Measurements from ENCODE around the gene ZNF776.
"Not testable (repeated sequence)": the region's sequence is repeated elsewhere in the genome, so short reads cannot be mapped to it uniquely, and the experiment has no call there.

ZNF776 gene

GRCh38 chr19:57719424-57719823 is 27.2 kb upstream of the ZNF776 start:
- TF ChIP-seq FOXA1 (IDR thresholded peaks at IDR 0.05): no peak
- TF ChIP-seq TARDBP (IDR thresholded peaks at IDR 0.05): no peak
- TF ChIP-seq ARNT (IDR thresholded peaks at IDR 0.05): no peak
- TF ChIP-seq BHLHE40 (IDR thresholded peaks at IDR 0.05; ENCODE audit: borderline replicate concordance): no peak
- TF ChIP-seq, protein P1, sequence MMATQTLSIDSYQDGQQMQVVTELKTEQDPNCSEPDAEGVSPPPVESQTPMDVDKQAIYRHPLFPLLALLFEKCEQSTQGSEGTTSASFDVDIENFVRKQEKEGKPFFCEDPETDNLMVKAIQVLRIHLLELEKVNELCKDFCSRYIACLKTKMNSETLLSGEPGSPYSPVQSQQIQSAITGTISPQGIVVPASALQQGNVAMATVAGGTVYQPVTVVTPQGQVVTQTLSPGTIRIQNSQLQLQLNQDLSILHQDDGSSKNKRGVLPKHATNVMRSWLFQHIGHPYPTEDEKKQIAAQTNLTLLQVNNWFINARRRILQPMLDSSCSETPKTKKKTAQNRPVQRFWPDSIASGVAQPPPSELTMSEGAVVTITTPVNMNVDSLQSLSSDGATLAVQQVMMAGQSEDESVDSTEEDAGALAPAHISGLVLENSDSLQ (IDR thresholded peaks at IDR 0.05): no peak
- TF ChIP-seq ZNF384 (IDR thresholded peaks at IDR 0.05): no peak
- no peak for TF ChIP-seq LEF1 (IDR thresholded peaks at IDR 0.05; ENCODE audit: borderline replicate concordance)
- no peak for TF ChIP-seq ELF4 (IDR thresholded peaks at IDR 0.05)
- TF ChIP-seq NFRKB (IDR thresholded peaks at IDR 0.05): no peak
- no peak for DNase-seq (ENCODE audit: extremely low spot score)
- POLR2A ChIA-PET: no interaction called here
- CTCF ChIA-PET: no interaction called here

DNA sequence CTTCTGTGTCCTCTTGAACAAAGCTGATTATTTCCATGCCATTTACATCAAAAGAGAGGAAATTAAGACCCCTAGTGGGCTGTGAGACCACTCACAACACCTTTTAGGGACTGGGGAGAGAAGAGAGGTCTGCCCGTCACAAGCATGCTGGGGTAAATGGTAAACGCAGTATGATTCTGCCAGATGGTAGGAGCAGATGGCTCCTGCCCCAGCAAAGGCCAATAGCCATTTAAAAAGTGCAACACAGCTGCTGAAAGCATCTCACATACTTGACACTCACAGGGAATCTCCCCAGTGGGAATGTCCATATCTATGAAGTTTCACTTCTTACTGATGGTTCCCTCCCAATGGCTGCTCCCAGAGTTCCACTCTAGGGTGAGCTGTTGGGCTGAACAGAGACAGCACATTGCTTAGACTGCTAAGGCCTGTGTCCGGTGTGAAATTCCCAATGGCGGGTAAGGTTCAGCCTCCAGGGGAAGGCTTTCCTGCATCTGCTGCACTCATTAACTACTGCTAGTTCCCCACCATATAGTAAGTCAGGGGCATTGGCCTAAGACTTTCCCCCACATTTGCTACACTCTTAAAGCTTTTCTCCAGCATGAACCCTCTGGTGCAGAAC is 26.6 kb upstream of the ZNF776 start:
- no peak for DNase-seq (ENCODE audit: extremely low spot score)
- TF ChIP-seq TARDBP (IDR thresholded peaks at IDR 0.05) (no peak), ELF4 (IDR thresholded peaks at IDR 0.05) (no peak), ARNT (IDR thresholded peaks at IDR 0.05) (no peak), CTBP1 (IDR thresholded peaks at IDR 0.05; ENCODE audit: borderline replicate concordance) (no peak), L3MBTL2 (conservative IDR thresholded peaks at IDR 0.05) (no peak), BHLHE40 (IDR thresholded peaks at IDR 0.05; ENCODE audit: borderline replicate concordance) (no peak), NFRKB (IDR thresholded peaks at IDR 0.05) (no peak), ZNF384 (IDR thresholded peaks at IDR 0.05) (no peak), SUZ12 (IDR thresholded peaks at IDR 0.05) (no peak), FOXM1 (IDR thresholded peaks at IDR 0.05; ENCODE audit: borderline replicate concordance) (no peak), LEF1 (IDR thresholded peaks at IDR 0.05; ENCODE audit: borderline replicate concordance) (no peak), HDGF (IDR thresholded peaks at IDR 0.05; ENCODE audit: borderline replicate concordance) (no peak), FOXA1 (IDR thresholded peaks at IDR 0.05) (no peak), SP1 (IDR thresholded peaks at IDR 0.05) (no peak), FOXK2 (IDR thresholded peaks at IDR 0.05) (no peak)
- TF ChIP-seq, protein P1 (IDR thresholded peaks at IDR 0.05): no peak
- ChIA-PET CTCF (no interaction called here), POLR2A (no interaction called here)

GRCh38 chr19:57720878-57721277 is 25.7 kb upstream of the ZNF776 start:
- ChIA-PET POLR2A (no interaction called here), CTCF (no interaction called here)
- no peak for DNase-seq (ENCODE audit: extremely low spot score)
- TF ChIP-seq ZNF384 (IDR thresholded peaks at IDR 0.05) (no peak), LEF1 (IDR thresholded peaks at IDR 0.05; ENCODE audit: borderline replicate concordance) (no peak), SUZ12 (IDR thresholded peaks at IDR 0.05) (no peak), TARDBP (IDR thresholded peaks at IDR 0.05) (no peak), ELF4 (IDR thresholded peaks at IDR 0.05) (no peak), FOXK2 (IDR thresholded peaks at IDR 0.05) (no peak), ARNT (IDR thresholded peaks at IDR 0.05) (no peak), CTBP1 (IDR thresholded peaks at IDR 0.05; ENCODE audit: borderline replicate concordance) (no peak), HDGF (IDR thresholded peaks at IDR 0.05; ENCODE audit: borderline replicate concordance) (no peak), FOXA1 (IDR thresholded peaks at IDR 0.05) (no peak), SP1 (IDR thresholded peaks at IDR 0.05) (no peak), FOXM1 (IDR thresholded peaks at IDR 0.05; ENCODE audit: borderline replicate concordance) (no peak), NFRKB (IDR thresholded peaks at IDR 0.05) (no peak), L3MBTL2 (conservative IDR thresholded peaks at IDR 0.05) (no peak), BHLHE40 (IDR thresholded peaks at IDR 0.05; ENCODE audit: borderline replicate concordance) (no peak)
- TF ChIP-seq, protein P1 (IDR thresholded peaks at IDR 0.05): no peak

DNA sequence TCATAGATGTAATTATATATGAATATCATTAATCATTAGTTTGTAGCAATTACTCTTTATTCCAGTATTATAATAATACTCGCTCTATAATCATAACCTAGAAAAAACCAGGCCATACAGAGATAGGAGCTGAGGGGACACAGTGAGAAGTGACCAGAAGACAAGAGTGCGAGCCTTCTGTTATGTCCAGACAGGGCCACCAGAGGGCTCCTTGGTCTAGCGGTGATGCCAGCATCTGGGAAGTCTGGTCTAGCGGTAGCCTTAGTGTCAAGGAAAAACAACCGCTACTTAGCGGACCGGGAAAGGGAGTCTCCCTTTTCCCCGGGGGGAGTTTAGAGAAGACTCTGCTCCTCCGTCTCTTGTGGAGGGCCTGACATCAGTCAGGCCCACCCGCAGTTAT is 8.3 kb upstream of the ZNF776 start:
- POLR2A ChIA-PET; DNase-seq (ENCODE audit: extremely low spot score); CTCF ChIA-PET: not testable (repeated sequence)

- POLR2A ChIA-PET; CTCF ChIA-PET; DNase-seq (ENCODE audit: extremely low spot score): not testable (repeated sequence)
These were observed 7.8 kb upstream of the ZNF776 start for GRCh38 chr19:57738770-57739169.

DNA sequence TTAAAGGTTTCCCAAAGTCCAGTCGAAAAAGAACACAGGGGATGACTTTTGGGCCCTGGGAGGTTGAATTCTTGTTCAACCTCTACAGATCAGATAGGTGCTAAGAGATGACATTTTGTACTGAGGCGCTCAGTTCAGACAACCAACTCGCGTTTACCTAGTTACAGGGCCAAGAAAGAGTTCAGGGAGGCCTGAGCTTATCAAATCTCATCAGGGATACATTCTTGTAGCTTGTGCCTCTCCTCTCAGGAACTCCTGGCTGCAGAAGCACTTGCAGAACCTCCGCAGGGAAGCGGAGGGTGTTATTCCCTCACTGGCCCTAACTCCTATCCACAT is 825 bp downstream of the ZNF776 start:
- no peak for TF ChIP-seq HDGF (IDR thresholded peaks at IDR 0.05; ENCODE audit: borderline replicate concordance)
- TF ChIP-seq SP1 (IDR thresholded peaks at IDR 0.05): no peak
- no peak for TF ChIP-seq FOXM1 (IDR thresholded peaks at IDR 0.05; ENCODE audit: borderline replicate concordance)
- no peak for TF ChIP-seq LEF1 (IDR thresholded peaks at IDR 0.05; ENCODE audit: borderline replicate concordance)
- POLR2A ChIA-PET: no interaction called here
- CTCF ChIA-PET: no interaction called here
- no peak for DNase-seq (ENCODE audit: extremely low spot score)

DNA sequence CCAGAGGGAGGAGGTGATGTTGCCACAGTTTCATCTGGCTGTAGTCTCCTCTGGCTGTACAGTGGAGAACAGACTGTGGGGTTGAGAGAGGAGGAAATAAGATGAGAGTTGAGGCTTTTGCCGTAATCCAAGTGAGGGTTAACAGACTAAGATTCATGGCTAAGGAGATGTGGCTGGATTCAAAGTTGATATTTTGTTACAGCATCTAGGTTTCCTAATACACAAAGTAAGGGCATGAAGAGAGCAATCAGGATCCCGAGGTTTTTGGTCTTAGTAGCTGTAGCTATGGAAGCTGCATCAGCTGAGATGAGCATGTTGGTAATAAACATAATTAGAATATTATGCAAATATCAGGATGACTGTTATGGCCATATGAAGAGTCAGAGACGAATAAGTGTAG is 1.4 kb downstream of the ZNF776 start:
- TF ChIP-seq, protein P1 (IDR thresholded peaks at IDR 0.05): no peak
- no peak for TF ChIP-seq CTBP1 (IDR thresholded peaks at IDR 0.05; ENCODE audit: borderline replicate concordance)
- no peak for TF ChIP-seq ELF4 (IDR thresholded peaks at IDR 0.05)
- TF ChIP-seq FOXM1 (IDR thresholded peaks at IDR 0.05; ENCODE audit: borderline replicate concordance): no peak
- TF ChIP-seq SP1 (IDR thresholded peaks at IDR 0.05): no peak
- no peak for TF ChIP-seq L3MBTL2 (conservative IDR thresholded peaks at IDR 0.05)
- no peak for TF ChIP-seq LEF1 (IDR thresholded peaks at IDR 0.05; ENCODE audit: borderline replicate concordance)
- TF ChIP-seq ZNF384 (IDR thresholded peaks at IDR 0.05): no peak
- TF ChIP-seq HDGF (IDR thresholded peaks at IDR 0.05; ENCODE audit: borderline replicate concordance): no peak
- TF ChIP-seq SUZ12 (IDR thresholded peaks at IDR 0.05): no peak
- TF ChIP-seq BHLHE40 (IDR thresholded peaks at IDR 0.05; ENCODE audit: borderline replicate concordance): no peak
- no peak for TF ChIP-seq NFRKB (IDR thresholded peaks at IDR 0.05)
- no peak for TF ChIP-seq FOXK2 (IDR thresholded peaks at IDR 0.05)
- TF ChIP-seq ARNT (IDR thresholded peaks at IDR 0.05): no peak
- no peak for TF ChIP-seq TARDBP (IDR thresholded peaks at IDR 0.05)
- TF ChIP-seq FOXA1 (IDR thresholded peaks at IDR 0.05): no peak
- ChIA-PET POLR2A (no interaction called here), CTCF (no interaction called here)
- DNase-seq (ENCODE audit: extremely low spot score): no peak
